Fibroblast of skin of left biceps (primary cell): Measurements from ENCODE around the gene TNFRSF18.

Experiments used
- DNase-seq, 2 experiments: peaks; one replicate each; pipeline ENCODE4 v3.0.0-alpha.2; 2013; ENCODE audit warnings: low read depth in 2 of 2

The TNFRSF18 gene

GRCh38 chr1:1213345-1214265 is 7.2 kb upstream of the TNFRSF18 start, which contains the start of gene TNFRSF4:
Gene TNFRSF4 (minus strand): TSS chr1:1214153. CDS start chr1:1214127, 26 bp downstream.
- DNase-seq = no peak

GRCh38 chr1:1212780-1213344 is 6.5 kb upstream of the TNFRSF18 start:
- no peak for DNase-seq

DNA sequence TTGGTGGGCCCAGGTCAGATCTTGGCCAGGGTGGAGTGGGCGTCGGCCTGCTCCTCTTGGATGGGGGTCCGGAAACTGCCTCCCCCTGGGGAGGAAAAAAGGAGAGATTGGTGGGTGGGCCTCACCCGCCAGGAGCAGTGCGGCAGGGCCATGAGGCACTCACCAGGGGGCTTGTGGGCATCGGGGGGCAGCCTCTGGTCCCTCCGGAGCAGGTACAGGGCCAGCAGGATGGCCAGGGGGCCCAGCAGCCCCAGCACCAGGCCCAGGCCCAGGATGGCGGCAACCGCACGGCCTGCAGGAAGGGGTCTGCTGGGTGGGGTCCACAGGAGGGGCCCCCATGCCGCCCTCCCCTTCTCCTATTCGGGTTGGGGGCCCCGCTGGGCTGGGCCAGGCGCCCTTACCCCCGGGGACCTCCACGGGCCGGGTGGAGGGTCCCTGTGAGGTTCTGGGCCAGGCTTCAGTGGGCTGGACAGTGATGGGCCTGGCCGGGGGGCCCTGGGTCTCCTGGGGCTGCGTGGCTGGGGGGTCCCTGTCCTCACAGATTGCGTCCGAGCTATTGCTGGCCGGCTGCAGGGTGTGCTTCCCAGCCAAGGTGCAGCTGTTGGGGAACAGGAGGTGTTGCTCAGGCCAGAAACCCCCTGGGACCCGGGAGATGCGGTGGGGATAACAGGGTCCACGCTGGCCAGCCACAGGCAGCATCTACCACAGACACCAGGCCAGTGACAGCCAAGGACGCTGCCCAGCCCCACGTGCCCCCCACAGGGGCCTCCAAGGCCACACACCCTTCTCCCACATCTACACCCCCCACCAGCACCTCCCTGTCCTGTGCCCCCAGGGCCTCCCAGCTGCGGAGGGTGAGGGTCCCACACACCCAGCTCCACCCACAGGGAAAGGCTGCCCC is 5.4 kb upstream of the TNFRSF18 start:
- no peak for DNase-seq

- no peak for DNase-seq
Observed at GRCh38 chr1:1210726-1211540, 4.5 kb upstream of the TNFRSF18 start.

DNA sequence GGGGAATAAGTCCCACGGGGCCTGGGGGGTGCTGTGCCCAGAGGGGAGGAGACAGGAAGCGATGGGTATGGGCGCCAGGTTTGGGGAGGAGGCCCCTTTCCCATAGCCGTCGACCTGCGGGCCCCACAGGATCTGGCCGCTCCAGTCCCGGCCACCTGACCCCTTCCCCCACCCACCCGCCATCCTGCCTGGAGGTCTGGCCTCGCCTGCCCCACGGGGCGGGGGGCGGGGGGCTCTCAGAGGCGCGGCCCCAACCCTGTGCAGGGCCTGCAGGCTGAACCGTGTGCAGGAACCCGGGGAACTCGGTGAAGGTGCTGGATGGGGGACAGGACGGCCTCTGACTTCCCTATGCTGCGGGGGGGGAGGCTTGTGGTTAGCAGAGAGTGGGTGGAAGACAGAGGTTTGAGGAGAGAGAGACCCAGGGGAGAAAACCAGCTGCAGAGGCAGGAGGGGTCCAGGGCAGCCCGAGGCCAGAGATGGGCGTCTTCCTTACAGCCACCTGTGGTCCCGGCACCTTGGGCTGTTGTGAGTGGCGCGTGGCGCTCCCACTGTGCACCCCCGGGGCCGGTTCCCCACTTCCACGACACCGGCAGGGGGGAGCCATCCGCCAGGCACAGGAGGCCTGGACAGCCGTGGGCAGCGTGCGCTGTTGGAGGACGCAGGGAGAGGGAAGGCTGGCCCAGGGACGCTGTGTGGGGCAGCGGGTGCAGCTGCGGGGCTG is 2.5 kb upstream of the TNFRSF18 start:
- DNase-seq = no peak

DNA sequence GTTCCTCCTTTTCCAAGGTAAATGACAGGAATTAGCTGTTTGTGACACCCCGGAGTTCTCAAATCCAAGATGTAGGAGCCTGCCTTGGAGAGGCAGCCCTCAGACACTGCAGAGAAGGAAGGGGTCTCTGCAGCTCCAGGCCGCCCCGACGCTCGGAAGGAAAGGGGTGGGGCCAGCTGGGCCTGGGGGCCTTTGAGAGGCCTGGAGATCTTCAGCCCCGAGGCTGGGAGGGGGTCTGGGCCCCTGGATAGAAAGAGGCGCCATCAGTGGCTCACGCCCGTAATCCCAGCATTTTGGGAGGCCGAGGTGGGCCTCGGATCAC is 1.1 kb upstream of the TNFRSF18 start:
- DNase-seq = no peak

DNA sequence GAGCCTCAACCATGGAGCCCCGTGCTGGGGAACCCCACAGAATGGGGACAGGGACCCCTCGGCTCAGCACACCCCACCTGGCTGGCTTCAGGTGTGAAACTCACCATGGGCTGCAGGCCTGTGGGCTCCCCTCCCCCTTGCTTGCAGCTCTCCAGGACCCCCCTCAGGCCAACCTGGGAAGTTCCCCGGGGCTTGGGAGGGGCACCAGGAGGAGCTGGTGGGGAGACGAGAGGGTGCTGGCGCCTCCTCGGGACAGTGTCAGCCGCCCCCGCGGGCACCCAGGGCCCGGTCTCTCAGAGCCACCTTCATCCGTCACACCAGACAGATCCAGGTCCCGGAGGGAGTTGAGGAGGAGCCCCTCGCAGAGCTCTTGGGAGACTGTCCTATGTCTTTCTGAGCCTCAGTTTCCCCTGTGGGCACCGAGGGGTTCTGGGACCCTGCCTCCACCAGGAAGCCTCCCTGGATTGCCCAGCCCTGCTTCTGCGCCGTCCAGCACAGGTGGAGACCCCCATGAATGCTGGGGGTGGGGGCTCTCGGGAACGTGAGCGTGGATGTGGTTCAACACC is 657 bp upstream of the TNFRSF18 start:
- DNase-seq = no peak

GRCh38 chr1:1205769-1206375 is 520 bp downstream of the TNFRSF18 start:
- DNase-seq = no peak

DNA sequence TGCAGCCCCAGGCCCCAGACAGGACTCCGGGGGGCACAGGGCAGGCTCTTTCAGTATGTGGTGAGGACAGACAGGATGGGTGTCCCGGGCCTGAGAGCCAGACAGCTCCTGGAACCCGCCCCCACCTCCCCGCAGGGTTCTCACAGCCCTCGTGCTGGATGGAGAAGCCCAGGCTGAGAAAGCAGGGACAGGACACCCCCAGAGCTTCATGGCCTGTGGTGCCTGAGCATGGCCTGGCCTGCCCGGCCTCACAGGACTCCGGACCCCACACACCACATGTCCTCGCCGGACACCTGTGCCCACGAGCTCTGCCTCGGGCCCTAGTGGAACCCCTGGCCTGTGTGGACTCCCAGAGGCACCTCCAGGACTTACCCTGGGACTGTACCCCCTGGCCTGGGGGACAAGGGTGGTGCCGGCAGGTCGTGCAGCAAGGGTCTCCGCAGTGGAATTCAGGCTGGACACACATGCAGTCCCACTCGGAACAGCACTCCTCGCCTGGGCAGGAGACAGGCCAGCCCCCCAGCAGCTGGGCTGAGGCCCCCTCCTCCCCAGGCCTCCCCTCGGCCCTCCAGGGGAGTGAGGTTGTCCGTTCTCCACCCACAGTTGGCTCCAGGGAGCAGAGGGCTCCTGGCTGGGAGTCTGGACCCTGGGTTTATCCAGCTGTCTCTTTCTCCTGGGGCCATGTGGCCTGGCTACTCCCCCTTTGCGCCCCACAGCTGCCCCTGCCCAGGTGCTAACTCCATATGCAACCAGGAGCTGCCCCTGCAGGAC is 1.2 kb downstream of the TNFRSF18 start:
- DNase-seq = no peak

GRCh38 chr1:1204425-1204920 is 1.9 kb downstream of the TNFRSF18 start:
- DNase-seq = no peak

DNA sequence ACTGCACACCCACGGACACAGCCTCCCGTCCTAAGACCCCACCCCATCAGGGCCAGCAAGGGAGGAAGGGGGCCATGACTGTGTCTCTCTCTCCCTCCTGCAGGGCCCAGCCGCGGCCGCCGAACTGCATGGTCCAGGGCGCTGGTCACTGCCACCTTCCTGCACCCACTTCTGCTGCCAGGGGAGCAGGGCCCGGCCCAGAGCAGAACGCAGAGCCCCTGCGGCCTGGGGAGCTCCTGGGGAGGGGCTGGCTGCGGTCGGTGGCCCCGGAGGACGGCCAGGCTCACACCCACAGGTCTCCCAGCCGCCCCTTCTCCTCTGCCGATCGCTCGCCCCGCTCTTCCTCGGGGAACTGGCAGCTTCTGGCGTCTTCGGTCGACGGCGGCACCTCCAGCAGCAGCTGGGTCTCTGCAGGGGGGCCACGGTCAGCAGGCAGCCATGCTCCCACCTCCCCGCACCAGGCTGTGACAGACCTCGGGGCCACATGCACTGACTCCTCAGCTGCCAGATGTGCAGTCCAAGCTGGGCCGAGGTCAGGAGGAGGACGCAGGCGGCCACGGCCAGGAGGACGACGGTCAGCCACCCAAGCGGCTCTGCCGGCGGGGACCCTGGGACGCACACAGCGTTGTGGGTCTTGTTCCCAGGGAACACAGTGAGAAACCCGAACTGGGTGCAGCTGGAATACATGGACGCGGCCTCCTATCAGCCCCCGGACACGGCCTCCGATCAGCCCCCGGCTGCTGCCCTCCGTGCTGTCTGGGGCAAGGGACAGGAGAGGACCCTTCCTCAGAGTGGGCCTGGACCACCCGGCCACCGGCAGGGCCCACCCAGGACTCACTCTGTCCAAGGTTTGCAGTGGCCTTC is 2.6 kb downstream of the TNFRSF18 start:
- no peak for DNase-seq

- no peak for DNase-seq
Observed at GRCh38 chr1:1202831-1203560, 3.4 kb downstream of the TNFRSF18 start.

DNA sequence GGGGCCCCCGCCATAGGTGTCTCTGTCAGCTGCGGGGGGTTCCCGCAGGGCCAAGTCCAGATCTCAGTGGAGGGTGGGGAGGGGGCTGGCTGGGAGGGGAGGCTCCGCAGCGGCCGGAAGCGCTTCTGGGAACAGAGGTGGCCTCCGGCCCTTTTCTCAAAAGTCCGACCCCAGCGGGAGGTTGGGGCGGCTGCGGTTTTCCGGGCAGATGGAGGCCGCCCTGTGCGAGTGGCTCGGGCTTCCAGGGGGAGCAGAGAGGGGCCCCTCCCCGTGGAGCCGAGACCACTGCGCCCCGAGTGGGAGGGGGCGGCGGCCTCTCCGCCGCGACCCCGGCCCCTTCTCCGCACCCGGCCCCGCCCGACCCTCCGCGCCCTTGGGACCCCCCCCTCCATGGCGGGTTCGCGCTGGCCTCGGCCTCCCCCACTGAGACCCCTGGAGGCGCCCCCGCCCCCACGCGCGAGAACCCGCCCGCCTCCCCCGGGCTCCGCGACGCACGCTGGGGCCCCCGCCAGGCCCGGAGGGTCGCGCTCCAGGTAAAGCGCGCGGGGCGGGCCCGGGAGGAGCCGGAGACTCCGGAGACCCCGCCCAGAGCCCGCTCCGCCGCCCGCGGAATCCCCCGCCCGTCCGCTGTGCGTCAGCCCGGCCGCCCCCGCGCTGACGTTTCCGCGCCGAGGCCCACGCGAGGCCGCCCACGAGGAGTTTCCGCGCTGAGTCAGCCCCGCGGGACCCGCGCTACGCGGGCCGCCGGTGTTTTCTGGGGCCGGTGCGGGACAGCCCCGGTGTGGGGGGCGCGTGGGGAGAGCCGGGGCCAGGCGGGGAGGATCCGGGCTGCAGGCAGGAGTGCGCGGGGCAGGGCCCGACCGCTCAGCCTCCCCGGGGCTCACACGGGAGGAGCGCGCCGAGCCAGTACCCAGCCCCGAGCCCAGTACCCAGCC is 5.2 kb downstream of the TNFRSF18 start:
- no peak for DNase-seq

- DNase-seq = no peak
Observed at GRCh38 chr1:1199961-1200875, 6.2 kb downstream of the TNFRSF18 start.
